T-helper 1 cell treated with Interleukin-12 subunit alpha and Interleukin-12 subunit beta and Interleukin-4 antibody, amounts not matched to agents 30 μg/mL and 1 μg/mL, for 36 hours (primary cell): ENCODE results near the gene DCUN1D1.
"Not testable (repeated sequence)": the region's sequence is repeated elsewhere in the genome, so short reads cannot be mapped to it uniquely, and the experiment has no call there.

Experiments
- H3K27ac Mint-ChIP-seq: one replicate; pipeline ENCODE4 v1.8.0; 2021; ENCODE audit warnings: mild to moderate bottlenecking, mixed read lengths
- H3K27me3 Mint-ChIP-seq: one replicate; pipeline ENCODE4 v1.8.0; 2021; ENCODE audit warnings: low read depth, mixed read lengths
- H3K36me3 Mint-ChIP-seq: one replicate; pipeline ENCODE4 v1.8.0; 2021; ENCODE audit warnings: low read depth, mixed read lengths
- H3K4me1 Mint-ChIP-seq: one replicate; pipeline ENCODE4 v1.8.0; 2021; ENCODE audit warnings: low read depth, mixed read lengths
- H3K4me3 Mint-ChIP-seq: one replicate; pipeline ENCODE4 v1.8.0; 2021; ENCODE audit warnings: mild to moderate bottlenecking, moderate library complexity, mixed read lengths
- H3K9me3 Mint-ChIP-seq: one replicate; pipeline ENCODE4 v1.8.0; 2021; ENCODE audit warnings: mixed read lengths

Gene DCUN1D1

DNA sequence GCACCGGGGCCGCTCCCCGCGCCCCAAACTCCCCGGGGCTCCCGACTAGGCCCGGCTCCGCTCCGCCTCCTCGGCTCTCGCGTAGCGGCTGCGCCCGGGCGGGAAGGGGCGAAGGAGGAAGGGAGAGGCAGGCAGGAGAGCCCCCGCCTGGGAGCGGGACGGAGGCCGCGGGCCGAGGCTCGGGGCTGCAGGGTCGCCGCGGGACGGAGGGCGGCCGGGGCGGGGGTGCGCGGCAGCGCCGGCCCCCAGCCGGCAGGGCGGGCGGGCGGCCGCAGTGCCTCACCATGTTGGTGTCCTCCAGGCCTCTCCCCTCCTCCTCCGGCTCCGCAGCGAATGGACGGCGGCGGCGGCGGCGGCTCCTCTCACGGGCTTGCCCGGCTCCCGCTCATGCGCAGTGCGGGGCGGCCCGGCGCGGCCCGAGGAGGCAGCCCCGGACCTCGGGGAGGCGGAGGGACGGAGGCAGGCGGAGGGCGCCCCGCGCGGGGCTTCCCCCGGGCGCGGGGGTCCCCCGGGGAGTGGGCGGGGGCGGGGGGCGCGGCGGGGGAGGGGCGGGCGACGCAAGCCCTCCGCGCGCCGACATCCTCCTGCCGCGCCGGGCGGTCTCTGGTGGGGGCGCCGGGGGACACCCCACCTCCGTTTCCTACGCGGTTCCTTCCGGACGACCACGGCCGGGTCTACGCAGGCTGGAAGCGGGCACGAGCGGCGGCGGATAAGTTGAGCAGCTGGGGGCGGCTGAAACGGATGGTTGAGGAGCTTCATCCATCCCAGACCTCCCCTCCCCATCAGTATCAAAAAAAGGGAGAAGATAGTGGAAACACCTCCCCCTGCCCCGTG is at the start of gene DCUN1D1:
DCUN1D1 (minus strand) TSS at position 335 of the 834 bp plus-strand sequence; CDS start at position 286, 49 bp downstream.
- H3K9me3 Mint-ChIP-seq: no peaks in the 10 kb centered on the region
- peaks cover 4% of the 10 kb centered on the region for H3K36me3 Mint-ChIP-seq
- H3K27ac Mint-ChIP-seq: peak within 1 kb of the TSS; percentile 77
- no peaks in the 10 kb centered on the region for H3K27me3 Mint-ChIP-seq
- H3K4me3 Mint-ChIP-seq: peak within 1 kb of the TSS; percentile 95
- H3K4me1 Mint-ChIP-seq: peaks cover 27% of the 10 kb centered on the region

DNA sequence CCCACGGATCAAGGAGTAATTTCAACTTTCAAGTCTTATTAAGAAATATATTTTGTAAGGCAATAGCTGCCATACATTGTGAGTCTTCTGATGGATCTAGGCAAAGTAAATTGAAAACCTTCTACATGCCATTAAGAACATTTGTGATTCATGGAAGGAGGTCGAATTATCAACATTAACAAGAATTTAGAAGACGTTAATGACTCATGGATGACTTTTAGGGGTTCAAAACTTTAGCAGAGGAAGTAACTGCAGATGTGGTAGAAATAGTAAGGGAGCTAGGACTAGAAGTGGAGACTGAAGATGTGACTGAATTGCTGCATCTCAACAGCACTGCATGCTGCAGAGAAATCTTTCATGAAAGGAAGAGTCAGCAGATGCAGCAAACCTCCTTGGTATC is 48.1 kb upstream of the DCUN1D1 start:
- Mint-ChIP-seq H3K4me1 (no peaks in the 10 kb centered on the region), H3K27ac (no peak overlapping the region), H3K4me3 (no peak overlapping the region), H3K36me3 (peaks cover 21% of the 10 kb centered on the region), H3K9me3 (no peaks in the 10 kb centered on the region), H3K27me3 (no peaks in the 10 kb centered on the region)

DNA sequence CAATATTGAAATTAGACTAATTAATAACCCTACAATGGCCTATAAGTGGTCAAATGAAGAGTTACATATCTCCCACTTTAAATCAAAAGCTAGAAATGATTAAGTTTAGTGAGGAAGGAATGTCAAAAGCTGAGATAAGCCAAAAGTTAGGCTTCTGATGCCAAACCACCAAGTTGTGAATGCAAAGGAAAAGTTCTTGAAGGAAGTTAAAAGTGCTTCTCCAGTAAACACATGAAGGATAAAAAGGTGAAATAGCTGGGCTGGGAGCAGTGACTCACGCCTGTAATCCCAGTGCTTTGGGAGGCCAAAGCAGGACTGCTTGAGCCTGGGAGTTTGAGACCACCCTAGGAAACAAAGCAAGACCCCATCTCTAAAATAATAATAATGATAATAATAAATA is 46.9 kb upstream of the DCUN1D1 start:
- H3K4me3 Mint-ChIP-seq: no peak overlapping the region
- no peaks in the 10 kb centered on the region for H3K27me3 Mint-ChIP-seq
- no peaks in the 10 kb centered on the region for H3K4me1 Mint-ChIP-seq
- H3K9me3 Mint-ChIP-seq: no peaks in the 10 kb centered on the region
- no peak overlapping the region for H3K27ac Mint-ChIP-seq
- peaks cover 25% of the 10 kb centered on the region for H3K36me3 Mint-ChIP-seq

DNA sequence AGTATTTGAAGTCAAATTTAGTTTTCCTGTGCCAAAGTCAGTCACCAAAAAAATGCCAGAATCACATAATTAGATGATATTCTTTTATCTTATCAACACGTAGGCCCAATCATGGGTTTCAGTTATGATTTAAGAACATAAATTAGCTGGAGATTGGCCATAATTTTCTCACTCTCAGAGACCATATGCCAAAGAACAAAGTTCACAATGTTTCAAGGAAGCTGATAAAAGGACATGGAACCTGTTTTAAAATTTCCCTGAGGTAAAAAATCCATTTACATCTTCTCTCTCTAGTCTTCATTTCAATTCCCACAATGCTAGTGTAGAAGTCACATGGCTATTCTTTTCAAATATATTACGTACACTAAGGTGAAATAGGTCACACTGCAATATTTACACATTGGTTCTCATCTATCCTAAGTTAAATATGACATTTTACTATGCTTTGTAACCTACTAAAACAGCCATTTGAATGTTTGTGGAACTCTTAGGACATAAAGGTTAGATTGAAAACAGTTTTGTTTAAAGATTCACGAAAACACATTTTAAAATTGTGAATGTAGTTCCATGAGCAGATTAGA is 42.7 kb upstream of the DCUN1D1 start:
- peaks cover 4% of the 10 kb centered on the region for H3K4me1 Mint-ChIP-seq
- H3K27me3 Mint-ChIP-seq: no peaks in the 10 kb centered on the region
- peaks cover 23% of the 10 kb centered on the region for H3K36me3 Mint-ChIP-seq
- H3K9me3 Mint-ChIP-seq: no peaks in the 10 kb centered on the region
- H3K4me3 Mint-ChIP-seq: no peak overlapping the region
- no peak overlapping the region for H3K27ac Mint-ChIP-seq

DNA sequence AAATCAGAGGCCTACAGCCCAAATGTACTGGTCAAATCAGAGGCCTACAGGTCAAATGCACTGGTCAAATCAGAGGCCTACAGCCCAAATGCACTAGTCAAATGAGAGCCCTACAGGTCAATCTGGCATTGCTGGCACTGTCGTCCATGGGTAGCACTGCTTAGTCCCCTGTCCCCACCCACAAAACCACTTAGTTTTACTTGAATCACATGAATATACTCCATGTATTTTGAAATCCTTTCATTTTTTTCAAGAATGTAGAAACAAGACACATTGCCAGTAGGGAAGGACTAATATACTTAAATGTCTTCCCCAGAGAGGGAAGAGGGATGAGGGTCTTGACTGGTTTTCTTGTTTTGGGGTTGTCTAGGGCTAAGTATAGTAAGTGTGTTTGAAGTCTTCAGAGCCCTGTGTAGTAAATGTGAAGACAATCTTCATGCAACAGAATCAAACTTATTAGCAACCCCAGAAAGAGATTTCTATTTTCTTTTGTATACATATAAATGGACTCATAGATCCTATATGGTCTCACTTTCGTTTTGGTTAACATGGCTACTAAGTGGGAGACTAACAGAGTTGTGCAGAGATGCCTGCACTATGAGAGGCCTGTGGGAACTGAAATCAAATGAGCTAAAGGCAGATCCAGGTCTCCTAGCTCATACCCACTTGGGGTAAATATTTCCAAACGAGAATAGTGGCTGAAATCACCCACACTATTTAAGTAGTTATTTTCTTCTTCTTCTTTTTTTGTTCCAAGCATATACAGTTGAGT is 38.3 kb upstream of the DCUN1D1 start:
- Mint-ChIP-seq H3K9me3 (no peaks in the 10 kb centered on the region), H3K36me3 (peaks cover 27% of the 10 kb centered on the region), H3K27me3 (no peaks in the 10 kb centered on the region), H3K4me3 (no peak overlapping the region), H3K27ac (no peak overlapping the region), H3K4me1 (peaks cover 4% of the 10 kb centered on the region)

DNA sequence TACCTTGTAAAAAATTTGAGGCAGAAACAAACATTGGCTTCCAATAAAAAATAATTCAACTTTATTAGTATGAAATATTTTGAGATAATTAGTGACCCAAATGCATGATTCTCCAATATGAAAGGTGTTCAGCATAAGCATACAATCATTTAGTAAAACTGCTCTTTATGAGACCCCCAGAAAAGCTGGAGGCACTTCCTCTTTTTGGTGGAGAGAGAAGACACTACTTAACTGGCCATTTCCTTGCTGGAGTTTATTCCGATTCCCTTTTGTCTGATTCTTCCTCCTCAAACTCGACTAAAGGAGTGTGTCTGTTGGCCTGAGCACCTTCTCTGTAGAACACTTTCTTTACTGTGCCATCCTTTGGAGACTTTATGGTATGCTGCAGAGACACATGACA is 34.8 kb upstream of the DCUN1D1 start:
- Mint-ChIP-seq H3K4me3 (no peak overlapping the region), H3K27ac (no peak overlapping the region), H3K36me3 (peaks cover 21% of the 10 kb centered on the region), H3K4me1 (peaks cover 4% of the 10 kb centered on the region), H3K9me3 (no peaks in the 10 kb centered on the region), H3K27me3 (no peaks in the 10 kb centered on the region)

DNA sequence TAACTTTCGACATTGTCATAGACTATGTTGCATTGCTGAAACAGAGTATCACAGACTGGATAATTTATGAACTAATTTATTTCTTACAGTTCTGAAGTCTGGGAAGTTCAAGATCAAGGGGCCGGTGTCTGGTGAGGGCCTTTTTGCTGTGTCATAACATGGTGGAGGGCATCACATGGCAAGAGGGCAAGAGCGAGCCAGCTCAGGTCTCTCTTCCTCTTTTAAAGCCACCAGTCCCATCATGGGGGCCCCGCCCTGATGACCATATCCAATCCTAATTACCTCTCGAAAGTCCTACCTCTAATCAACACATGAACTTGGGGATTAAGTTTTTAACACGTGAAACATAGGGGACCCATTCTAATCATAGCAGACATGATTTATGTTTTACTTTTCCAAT is 33.5 kb upstream of the DCUN1D1 start:
- Mint-ChIP-seq H3K36me3 (peaks cover 19% of the 10 kb centered on the region), H3K27me3 (no peaks in the 10 kb centered on the region), H3K9me3 (no peaks in the 10 kb centered on the region), H3K27ac (no peak overlapping the region), H3K4me1 (no peaks in the 10 kb centered on the region), H3K4me3 (no peak overlapping the region)

DNA sequence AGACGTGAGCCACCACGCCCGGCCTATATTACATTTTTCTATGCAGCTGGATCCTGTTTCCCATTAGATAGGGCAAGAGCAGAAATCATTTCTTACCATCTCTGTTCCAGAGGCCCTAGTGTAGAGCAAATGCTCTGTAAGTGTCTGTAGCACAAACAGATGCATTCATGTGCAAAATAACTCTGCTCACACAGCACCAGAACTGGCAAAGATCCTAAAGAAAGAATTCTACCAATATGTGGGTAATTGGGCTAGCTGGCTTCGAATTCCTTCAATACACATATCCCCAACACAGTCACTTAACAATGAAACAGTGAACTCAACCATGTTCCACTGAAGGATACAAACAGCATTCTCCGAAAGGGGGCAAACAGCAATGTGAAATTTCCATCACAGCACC is 32.7 kb upstream of the DCUN1D1 start:
- Mint-ChIP-seq H3K4me1 (no peaks in the 10 kb centered on the region), H3K36me3 (peaks cover 14% of the 10 kb centered on the region), H3K27ac (no peak overlapping the region), H3K4me3 (no peak overlapping the region), H3K27me3 (no peaks in the 10 kb centered on the region), H3K9me3 (no peaks in the 10 kb centered on the region)

DNA sequence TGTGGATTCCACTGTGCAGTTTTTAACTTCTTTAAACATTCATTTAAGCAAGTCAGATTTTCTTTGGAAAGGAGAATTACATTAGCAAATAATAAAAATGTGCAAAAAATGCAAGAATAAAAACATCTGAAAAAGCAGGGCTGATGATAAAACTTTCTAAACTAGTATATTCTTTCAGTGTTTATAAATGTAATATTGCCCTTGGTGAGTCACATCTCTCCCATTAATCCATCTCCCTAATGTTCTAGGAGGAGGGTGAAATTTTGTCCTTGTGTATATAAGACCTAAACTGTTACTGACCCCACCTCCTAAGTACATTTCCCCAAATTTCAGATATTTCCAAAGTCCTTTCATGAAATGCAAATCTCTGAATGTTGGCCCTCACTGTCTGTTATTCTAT is 28.5 kb upstream of the DCUN1D1 start:
- Mint-ChIP-seq H3K4me3 (no peak overlapping the region), H3K27me3 (no peaks in the 10 kb centered on the region), H3K4me1 (no peaks in the 10 kb centered on the region), H3K27ac (no peak overlapping the region), H3K9me3 (no peaks in the 10 kb centered on the region), H3K36me3 (peaks cover 3% of the 10 kb centered on the region)

DNA sequence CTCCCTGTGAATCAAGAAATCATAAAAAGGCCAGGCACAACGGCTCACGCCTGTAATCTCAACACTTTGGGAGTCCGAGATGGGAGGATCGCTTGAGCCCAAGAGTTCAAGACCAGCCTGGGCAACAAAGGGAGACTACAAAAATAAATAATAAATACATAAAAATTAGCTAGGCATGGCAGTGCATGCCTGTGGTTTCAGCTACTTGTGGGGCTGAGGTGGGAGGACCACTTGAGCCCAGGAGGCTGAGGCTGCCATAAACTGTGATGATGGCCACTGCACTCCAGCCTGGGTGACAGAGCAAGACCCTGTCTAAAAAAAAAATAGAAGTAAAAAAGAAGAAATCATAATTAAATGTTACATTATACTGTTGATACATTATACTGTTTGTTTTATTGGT is 28.0 kb upstream of the DCUN1D1 start:
- Mint-ChIP-seq H3K4me3 (no peak overlapping the region), H3K9me3 (no peaks in the 10 kb centered on the region), H3K27me3 (no peaks in the 10 kb centered on the region), H3K4me1 (no peaks in the 10 kb centered on the region), H3K27ac (no peak overlapping the region), H3K36me3 (peaks cover 3% of the 10 kb centered on the region)

DNA sequence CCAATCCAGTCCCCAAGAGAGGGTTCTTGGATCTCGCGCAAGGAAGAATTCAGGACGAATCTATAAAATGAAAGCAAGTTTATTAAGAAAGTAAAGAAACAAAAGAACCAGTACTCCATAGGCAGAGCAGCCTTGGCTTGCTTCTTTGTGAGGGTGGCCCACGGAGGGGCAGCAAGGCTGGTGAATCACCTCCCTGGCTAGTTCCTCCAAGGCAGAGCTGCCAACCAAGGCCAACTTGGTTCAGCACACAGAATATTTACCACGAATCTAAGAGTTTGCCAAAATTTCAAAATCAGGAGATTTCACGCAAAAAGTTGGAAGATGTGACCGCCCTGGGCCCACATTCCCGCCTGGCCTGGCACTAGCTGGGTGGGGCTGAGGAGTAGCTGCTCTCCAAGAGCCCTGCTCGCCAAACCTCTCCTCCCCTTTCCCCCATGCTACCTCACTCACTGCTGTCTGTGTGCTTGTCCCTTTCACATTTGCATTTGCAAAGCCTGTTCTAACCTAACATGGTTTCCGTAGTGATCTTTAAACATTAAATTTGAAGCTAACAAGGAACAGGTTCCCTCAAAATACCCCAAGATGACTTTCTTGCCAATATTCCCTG is 26.2 kb upstream of the DCUN1D1 start:
- Mint-ChIP-seq H3K4me3 (no peak overlapping the region), H3K4me1 (no peaks in the 10 kb centered on the region)

DNA sequence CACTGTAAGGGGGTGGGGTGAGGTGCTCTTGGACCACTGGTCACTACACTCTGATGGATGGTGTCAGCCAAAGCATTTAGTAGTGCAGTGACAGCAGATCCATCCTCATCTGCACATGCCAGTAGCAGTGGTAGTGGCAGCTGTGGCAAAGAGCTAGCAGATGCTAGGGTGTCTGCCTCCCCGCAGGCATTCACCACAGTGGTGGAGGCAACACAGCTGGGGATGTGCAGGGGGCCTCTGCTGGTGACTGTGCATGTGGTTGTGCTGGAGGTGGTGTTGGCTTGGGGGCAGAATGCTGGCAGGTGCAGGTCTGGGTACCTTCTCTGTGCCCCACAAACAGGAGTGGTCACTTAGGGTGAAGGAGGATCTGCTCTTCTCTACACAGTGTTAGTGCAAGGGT is 19.4 kb upstream of the DCUN1D1 start:
- Mint-ChIP-seq H3K27me3 (peaks cover 13% of the 10 kb centered on the region), H3K4me1 (no peaks in the 10 kb centered on the region), H3K27ac (no peak overlapping the region), H3K36me3 (no peaks in the 10 kb centered on the region), H3K9me3 (no peaks in the 10 kb centered on the region), H3K4me3 (no peak overlapping the region)

More for the DNA sequence above, 26.2 kb upstream of the DCUN1D1 start:
- no peaks in the 10 kb centered on the region for H3K9me3 Mint-ChIP-seq
- no peak overlapping the region for H3K27ac Mint-ChIP-seq
- H3K36me3 Mint-ChIP-seq: no peaks in the 10 kb centered on the region
- no peaks in the 10 kb centered on the region for H3K27me3 Mint-ChIP-seq

DNA sequence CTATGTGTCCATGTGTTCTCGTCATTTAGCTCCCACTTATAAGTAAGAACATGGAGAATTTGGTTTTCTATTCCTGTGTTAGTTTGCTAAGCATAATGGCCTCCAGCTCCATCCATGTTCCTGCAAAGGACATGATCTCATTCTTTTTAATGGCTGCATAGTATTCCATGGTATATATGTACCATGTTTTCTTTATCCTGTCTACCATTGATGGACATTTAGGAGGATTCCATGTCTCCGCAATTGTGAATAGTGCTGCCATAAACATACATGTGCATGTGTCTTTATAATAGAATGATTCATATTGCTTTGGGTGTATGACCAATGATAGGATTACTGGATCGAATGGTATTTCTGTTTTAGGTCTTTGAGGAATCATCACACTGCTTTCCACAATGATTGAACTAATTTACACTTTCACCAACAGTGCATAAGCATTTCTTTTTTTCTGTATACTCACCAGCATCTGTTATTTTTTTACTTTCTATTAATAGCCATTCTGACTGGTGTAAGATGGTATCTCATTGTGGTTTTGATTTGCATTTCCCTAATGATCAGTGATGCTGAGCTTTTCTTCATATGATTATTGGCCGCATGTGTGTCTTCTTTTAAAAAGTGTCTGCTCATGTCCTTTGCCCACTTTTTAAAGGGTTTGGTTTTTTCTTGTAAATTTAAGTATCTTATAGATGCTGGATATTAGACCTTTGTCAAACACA is 13.3 kb upstream of the DCUN1D1 start:
- H3K36me3 Mint-ChIP-seq, H3K9me3 Mint-ChIP-seq, H3K4me3 Mint-ChIP-seq, H3K4me1 Mint-ChIP-seq, H3K27ac Mint-ChIP-seq: not testable (repeated sequence)
- H3K27me3 Mint-ChIP-seq: peaks cover 17% of the 10 kb centered on the region

DNA sequence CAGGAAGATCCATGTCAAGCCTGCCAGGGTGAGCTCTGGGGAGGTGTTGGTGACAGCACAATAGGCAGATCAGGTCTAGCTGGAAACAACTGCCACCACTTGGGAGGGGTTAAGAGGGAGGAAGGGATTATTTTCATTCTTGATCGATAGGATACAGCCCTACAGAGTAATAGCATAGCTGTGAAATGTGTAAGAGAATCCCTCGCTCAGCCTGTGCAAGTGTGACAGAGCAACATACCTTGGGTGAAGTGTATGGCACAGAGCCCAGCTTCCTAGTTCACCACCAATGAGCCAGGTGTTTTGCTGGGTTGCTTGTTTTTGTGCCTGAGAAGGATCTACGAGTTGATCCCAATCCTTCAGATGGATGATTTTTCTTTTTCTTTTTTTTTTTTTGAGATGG is 9.2 kb upstream of the DCUN1D1 start:
- H3K27ac Mint-ChIP-seq: no peak overlapping the region
- H3K9me3 Mint-ChIP-seq: peaks cover 4% of the 10 kb centered on the region
- H3K36me3 Mint-ChIP-seq: no peaks in the 10 kb centered on the region
- no peak overlapping the region for H3K4me3 Mint-ChIP-seq
- no peaks in the 10 kb centered on the region for H3K4me1 Mint-ChIP-seq
- peaks cover 4% of the 10 kb centered on the region for H3K27me3 Mint-ChIP-seq
